Hepatocyte (in vitro differentiated cells): Measurements from ENCODE around the gene TRAM2.

Experiments used
- CTCF ChIP-seq: fragments of 200-600 bp; sonication (generic); IDR thresholded peaks from 2 replicates; pipeline ENCODE4 v1.5.1; 2016; ENCODE audit warnings: antibody characterized with exemption, mild to moderate bottlenecking; ENCODE audit not compliant: poor library complexity
- EZH2 ChIP-seq: fragments of 200-600 bp; sonication (generic); IDR thresholded peaks from 2 replicates; pipeline ENCODE4 v1.6.1; 2016; ENCODE audit warnings: antibody characterized with exemption, mild to moderate bottlenecking, borderline replicate concordance

- TF ChIP-seq CTCF (no peak), EZH2 (no peak)
These were observed 19.6 kb upstream of the TRAM2 start for GRCh38 chr6:52596371-52597028.
